SIG-M5 (cell line): ENCODE data around the gene DDX25.
"Not testable (repeated sequence)": the region's sequence is repeated elsewhere in the genome, so short reads cannot be mapped to it uniquely, and the experiment has no call there.

ENCODE experiments used
- DNase-seq: peaks from one replicate; lab custom pipeline; 2025; lab: John Stamatoyannopoulos, UW

Gene DDX25

GRCh38 chr11:125903711-125904659 is at the start of gene DDX25:
Gene DDX25, plus strand, starts transcription at chr11:125904508. Its CDS starts 10 bp downstream, at chr11:125904518.
- DNase-seq = no peak

DNA sequence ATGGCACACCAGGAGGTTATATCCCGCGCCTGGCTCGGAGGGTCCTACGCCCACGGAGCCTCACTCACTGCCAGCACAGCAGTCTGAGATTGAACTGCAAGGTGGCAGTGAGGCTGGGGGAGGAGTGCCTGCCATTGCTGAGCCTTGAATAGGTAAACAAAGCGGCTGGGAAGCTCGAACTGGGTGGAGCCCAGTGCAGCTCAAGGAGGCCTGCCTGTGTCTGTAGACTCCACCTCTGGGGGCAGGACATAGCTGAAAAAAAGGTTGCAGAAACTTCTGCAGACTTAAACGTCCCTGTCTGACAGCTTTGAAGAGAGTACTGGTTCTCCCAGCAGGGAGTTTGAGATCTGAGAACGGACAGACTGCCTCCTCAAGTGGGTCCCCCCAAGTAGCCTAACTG is 46.6 kb upstream of the DDX25 start:
- not testable (repeated sequence) for DNase-seq

DNA sequence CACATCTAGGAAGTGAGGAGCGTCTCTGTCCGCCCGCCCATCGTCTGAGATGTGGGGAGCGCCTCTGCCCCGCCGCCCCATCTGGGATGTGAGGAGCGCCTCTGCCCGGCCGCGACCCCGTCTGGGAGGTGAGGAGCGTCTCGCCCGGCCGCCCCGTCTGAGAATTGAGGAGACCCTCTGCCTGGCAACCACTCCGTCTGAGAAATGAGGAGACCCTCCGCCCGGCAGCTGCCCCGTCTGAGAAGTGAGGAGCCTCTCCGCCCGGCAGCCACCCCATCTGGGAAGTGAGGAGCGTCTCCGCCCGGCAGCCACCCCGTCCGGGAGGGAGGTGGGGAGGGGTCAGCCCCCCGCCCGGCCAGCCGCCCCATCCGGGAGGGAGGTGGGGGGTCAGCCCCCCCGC is 41.5 kb upstream of the DDX25 start:
- DNase-seq = not testable (repeated sequence)

- not testable (repeated sequence) for DNase-seq
Observed at GRCh38 chr11:125865354-125865753, 39.0 kb upstream of the DDX25 start.

DNA sequence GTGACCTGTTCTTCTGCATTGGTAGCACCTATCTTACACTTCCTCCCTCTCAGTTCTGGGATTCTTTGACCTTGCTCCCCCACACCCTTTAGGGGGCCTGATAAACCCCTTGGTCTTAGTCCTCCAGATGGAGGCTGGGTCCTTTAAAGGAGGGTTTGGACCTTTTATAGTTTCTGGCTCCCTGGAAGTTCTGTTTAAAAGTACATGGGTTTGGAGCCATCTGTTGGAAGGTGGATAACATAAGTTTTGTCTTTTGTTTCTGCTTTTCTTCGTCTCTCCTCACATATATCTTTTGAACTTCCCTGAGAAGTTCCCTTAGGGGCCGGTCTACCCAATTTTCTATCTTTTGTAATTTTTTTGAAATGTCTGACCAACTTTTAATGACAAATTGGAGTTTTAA is 34.8 kb upstream of the DDX25 start:
- no peak for DNase-seq

DNA sequence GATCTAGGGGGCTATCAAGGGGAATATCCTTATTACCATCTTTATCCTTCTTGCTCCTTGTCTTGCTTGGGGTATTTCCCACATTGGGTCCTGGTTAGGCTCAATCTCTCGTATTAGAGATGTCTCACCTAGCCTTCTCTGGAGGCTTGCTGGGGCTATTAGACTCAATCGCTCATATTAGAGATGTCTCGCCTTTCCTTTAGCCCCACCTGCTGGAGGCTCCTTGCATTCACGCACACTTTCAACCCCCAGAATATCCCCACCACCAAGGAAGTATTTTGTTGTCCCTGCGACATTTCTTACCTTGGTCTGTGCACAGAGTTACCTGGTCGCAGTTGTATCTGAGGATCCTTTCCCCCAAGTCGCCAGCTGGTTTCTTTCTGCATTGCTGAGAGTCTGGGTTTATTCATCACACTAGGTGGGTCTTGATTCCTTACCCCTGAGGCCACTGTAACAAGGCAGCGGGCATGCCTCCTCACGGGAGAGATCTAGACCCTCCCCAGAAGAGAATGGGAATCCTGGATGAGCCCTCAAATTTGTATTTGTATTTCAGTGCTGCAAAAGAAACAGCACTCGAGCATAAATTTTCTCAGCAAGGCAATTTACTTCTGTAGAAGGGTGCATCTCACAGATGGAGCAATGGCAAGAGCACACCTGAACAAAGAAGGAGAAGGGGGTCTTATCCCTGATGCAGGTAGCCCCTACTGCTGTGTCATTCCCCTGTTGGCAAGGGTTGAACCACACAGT is 32.7 kb upstream of the DDX25 start:
- no peak for DNase-seq

DNA sequence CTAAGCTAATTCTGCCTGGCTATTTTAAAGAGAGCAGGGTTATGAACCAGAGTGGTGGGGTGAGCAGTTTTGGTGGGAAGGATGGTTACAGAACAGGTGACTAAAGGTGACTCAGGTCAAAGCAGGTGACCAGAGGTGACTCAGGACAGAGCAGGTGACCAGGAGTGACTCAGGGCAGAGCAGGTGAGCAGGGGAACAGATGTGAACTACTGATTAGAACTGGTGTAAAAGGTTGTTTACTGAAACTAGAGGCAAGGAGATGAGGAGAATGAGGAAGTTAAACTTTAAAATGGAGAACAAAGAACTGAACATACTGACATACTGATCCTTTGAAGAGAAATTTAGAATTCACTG is 32.2 kb upstream of the DDX25 start:
- DNase-seq = no peak

DNA sequence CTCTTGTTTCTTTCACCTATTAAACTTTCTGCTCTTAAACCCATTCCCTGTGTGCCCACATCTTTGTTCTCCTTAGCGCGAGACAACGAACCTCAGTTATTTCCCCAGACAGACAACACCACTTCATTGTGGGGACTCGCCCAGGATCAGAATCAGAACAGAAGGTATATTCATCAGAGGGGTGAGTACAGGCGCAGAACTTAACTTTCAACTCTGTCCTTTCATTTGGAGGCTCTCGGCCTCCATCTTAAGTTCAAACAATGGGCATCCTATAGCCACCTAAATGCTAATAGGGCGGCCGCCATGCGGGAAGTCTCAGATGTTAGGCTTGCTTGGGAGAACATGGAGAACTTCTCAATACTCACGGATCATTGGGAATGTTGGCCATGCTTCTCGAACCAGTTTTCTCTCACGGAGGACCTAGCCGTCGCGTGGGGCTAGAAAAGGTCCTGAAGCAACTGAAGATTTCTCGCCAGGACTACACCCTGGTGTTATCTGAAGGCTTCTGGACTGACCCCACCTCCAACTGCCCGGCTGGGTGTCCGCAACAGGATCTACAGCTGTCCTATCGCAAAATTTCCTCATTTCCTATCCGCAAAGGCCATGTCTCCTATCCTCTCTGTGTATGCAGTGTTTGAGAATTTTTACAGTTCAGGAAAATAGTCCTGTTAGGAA is 30.3 kb upstream of the DDX25 start:
- no peak for DNase-seq

- no peak for DNase-seq
Observed at GRCh38 chr11:125874556-125875124, 29.7 kb upstream of the DDX25 start.

DNA sequence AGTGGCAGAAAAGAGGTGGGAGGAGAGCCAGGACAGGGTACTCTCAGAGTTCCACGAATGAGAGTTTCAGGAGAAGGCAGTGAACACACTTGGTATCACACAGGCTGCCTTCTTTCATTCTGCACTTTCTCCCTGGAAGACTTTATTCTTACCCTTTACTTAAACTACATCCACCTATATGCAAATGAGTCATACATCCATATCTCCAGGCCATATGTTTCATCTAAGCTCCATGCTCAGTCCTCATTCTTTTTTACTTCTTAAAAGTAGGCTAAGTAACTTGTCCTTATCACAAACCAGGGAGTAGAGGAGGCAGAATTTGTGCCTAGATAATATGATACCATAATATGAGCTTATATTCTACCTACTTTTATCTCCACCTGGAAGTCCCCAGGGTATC is 23.0 kb upstream of the DDX25 start:
- no peak for DNase-seq

DNA sequence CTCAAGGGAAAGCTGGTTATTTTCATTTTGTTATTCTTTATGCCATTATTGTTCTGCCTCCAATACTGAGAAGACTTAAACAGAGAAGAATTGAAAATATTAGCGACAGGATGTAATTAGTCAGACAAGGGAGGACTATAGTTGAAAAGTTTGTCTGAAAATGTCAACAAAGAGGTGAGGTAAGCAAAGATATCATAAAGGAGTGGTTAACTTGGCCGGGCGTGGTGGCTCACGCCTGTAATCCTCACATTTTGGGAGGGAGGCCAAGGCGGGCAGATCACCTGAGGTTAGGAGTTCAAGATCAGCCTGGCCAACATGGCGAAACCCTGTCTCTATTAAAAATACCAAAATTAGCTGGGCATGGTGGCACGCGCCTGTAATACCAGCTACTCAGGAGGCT is 20.9 kb upstream of the DDX25 start:
- no peak for DNase-seq

DNA sequence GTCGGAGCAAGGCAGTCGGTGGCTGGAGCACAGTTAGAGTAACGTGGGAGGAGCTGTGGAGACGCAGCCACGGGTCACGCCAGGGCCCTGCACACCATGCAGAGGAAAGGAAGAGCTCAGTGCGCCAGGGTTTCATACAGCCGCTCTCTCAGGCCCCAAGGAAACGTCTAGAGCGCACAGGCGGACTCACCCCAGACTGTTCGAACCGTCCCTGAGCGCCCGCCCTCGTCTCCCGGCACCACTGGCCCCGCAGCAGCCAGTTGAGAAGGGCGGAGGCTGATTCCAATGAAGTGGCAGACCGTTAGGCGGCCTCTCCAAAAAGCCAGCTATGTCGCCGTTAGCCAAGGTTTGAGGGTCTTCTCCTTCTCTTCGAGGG is 17.3 kb upstream of the DDX25 start:
- DNase-seq = no peak

- DNase-seq = peak; percentile 21
Observed at GRCh38 chr11:125887373-125888324, 16.7 kb upstream of the DDX25 start, which contains the start of gene HYLS1. Gene HYLS1, plus strand, starts transcription at chr11:125887668. Its CDS starts 11,701 bp downstream, at chr11:125899369.

- DNase-seq = no peak
Observed at GRCh38 chr11:125890447-125891100, 13.7 kb upstream of the DDX25 start.

DNA sequence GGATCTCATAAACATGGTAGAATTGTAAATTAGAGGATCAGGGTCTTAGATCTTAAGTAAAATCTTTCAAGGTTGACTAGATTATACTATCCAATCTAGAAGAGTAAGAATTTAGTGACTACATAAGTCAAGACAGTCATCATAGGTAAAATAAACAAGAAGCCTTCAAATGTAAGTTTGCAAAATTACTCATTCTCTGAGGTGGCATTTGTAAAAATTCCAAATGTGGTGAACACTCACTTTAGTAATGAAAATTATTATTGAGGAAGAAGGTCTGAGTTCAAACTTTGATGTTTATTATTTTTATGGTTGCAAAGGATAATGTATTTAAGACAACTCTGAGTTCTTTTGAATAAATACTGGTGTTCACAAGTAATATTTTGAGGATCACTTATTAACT is 12.2 kb upstream of the DDX25 start:
- DNase-seq = no peak

GRCh38 chr11:125892994-125893393 is 11.3 kb upstream of the DDX25 start:
- DNase-seq = no peak

GRCh38 chr11:125901872-125902271 is 2.4 kb upstream of the DDX25 start:
- no peak for DNase-seq

DNA sequence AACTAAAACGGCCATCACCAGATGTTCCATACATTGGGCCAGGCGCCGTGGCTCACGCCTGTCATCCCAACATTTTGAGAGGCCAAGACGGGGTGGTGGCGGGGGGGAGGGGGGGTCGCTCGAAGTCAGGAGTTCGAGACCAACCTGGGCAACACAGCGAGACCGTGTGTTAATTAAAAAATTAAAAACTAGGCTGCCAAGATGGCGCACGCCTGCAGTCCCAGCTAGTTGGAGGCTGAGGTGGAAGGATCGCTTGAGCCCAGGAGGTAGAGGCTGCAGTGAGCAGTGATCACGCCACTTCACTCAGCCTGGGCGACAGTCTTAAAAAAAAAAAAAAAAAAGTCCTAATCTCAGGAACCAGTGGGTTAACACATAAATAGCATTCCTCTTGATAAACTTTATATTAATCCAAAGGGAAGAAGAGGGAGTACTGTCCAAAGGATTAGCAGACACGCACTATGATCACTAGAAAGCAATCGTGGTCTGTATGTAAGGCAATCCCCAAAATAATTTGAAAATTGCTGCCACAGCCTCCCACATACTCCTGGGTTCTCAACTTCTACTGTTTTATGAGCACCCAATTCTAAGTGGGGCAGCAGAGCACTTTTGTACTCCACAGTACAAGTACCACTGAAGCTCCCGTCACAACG is 1.9 kb upstream of the DDX25 start:
- no peak for DNase-seq

DNA sequence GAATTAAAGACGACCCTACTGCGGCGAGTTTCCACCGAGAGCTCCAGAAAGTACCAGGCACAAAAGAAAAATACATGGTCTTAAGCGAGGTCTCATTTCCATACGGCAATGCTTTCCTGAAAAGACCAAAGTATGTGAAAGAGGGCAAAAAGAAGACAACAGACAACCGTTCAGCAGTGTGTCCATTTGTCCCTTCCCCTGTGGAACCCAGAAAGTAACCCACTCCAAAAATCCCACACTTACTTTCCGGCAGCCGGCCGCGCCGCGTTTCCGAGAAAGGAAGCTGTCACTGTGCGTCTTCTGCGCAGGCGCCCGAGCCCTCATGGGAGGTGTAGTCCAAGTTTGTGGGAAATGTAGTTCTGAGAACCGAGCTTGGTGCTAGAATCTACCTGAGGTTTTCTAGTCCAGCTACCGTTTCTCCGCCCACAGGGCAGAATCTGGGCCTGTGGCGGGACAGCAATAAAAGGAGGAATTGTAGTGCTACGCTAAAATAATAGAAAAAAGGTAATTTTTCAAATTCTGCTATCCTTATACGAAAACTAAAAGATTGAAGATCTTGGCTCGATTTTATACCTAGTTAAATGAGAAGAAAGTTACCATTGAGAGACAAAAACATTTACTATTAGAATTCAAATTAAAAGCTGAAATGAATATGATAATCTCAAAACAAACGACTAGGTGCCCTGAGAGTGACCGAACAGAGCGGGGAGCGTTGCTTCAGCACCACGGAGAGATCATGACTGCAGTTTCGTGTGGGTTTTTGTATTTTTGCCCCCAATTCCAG is 1.2 kb upstream of the DDX25 start, which contains the start of gene PUS3:
Gene PUS3 (minus strand): TSS at position 280 of the 784 bp plus-strand sequence. CDS start 6,922 bp downstream, outside the sequence.
- peak; percentile 27 for DNase-seq
